Lung microvascular endothelial cell (primary cell): Measurements from ENCODE around the gene SUPV3L1. TPM values are rescaled to one million over a fixed set of nuclear protein-coding genes. Genes with fewer than 3 reads are reported as not detected.

Experiments used
- DNase-seq, 2 donors: peaks; one replicate each; pipeline versions ENCODE4 v3.0.0 to v3.0.0-alpha.2; 2010; ENCODE audit warnings: low read depth in 2 of 2
- total RNA-seq: library from RNA; depleted of rRNA; stranded (reverse); fragments of >200 nt; gene quantifications from 2 replicates; pipeline ENCODE4 v1.2.1, GENCODE V29; 2014

SUPV3L1 gene
- total RNA-seq, 1 donor from 2014 or later, result 20.8 TPM

DNA sequence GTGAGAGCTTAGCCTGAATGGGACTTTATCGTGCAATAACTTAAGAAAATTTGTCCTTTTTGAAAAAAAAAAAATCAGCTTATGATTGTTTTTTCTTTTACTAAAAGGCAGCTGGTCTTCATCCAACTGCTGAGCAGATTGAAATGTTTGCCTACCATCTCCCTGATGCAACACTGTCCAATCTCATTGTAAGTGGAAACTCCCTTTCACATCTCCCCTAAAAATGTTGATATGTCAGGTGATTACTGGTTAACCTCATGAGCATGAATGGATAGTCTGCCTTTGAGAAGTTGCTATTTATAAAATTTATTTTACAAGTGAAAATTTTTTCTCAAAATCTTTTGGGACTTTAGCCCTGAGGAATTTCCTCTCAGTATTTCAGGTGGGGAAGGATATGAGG lies 22.3 kb downstream of the SUPV3L1 start:
- DNase-seq, result no peak

- no peak for DNase-seq
Measured at GRCh38 chr10:69208761-69209160, 28.7 kb downstream of the SUPV3L1 start.

GRCh38 chr10:69209787-69210484 lies 29.9 kb downstream of the SUPV3L1 start:
- DNase-seq, result no peak

DNA sequence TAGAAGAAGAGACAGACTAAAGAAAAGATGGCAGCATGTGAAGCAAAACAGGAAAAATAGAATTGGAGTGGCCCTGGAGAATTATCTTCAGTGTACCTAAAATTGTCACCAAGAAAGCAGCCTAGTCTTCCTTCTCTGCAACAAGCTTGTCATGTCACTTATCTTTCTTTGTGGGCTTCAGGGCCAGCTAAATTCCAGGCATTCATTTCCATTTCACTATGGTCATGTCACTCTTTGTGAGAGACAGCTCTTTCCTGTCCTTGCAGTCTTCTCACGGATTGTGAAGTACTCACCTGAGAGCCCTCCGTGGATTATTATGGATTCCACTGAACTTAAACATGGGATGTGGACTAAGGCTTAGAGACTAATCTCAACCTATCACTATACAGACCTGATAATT lies 31.1 kb downstream of the SUPV3L1 start:
- DNase-seq, result no peak

GRCh38 chr10:69211524-69211923 lies 31.5 kb downstream of the SUPV3L1 start:
- no peak for DNase-seq

DNA sequence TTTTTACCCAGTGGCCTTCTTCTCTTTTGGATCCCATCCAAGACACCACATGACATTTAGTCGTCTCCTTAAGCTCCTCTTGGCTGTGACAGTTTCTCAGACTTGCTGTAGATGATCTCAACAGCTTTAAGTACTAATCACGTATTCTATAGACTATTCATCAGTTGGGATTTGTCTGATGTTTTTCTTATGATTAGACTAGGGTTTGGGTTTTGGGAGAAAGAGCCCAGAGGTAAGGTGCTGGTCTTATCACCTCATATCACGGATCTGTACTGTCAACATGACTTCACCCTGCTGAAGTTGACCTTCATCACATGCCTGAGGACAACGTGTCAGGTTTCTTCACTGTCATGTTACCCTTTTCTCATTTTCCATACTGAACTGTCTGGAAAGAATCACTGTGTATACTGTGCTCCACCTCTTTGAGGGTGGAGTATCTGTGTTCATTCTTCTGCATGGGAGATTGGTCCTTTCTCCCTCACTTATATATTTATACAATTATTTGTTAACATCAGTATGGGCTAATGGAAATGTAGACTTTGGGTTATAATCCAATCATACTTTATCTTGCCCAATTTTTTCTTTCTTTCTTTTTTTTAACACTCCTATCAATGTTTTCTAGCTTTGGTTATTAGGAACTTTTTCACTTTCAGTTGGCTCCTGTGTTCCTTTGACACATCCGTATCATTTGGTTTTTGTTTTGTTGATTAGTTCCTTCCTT lies 33.7 kb downstream of the SUPV3L1 start:
- no peak for DNase-seq

GRCh38 chr10:69214666-69215131 lies 34.7 kb downstream of the SUPV3L1 start:
- DNase-seq, result no peak

GRCh38 chr10:69215405-69216171 lies 35.6 kb downstream of the SUPV3L1 start:
- DNase-seq, result peak in 1 of 2 donors; percentile 51

DNA sequence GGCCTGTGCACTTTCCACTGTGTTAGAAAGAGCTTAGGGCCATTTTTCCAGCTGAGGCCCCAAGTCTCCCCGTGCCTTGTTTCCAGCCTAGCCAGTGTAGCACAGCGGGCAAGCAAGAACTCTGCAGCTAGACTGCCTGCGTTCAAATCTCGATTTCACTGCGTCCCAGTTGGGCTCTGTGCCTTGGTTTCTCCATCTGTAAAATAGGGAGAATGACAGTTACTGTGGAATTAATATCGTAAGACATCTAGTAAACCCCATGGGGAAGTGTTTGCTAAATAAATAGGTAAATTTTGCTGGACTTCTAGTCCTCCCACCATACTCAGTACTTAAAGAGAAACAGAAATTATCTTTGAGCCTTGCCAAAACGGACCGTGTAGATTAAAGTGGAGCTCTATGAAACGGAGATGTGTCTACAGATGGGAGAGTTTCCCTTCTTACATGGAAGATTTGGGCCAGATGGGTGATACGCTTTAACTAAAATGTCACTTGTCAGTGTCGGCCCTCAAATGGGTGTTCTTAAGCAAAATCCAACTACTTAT lies 36.6 kb downstream of the SUPV3L1 start:
- no peak for DNase-seq

DNA sequence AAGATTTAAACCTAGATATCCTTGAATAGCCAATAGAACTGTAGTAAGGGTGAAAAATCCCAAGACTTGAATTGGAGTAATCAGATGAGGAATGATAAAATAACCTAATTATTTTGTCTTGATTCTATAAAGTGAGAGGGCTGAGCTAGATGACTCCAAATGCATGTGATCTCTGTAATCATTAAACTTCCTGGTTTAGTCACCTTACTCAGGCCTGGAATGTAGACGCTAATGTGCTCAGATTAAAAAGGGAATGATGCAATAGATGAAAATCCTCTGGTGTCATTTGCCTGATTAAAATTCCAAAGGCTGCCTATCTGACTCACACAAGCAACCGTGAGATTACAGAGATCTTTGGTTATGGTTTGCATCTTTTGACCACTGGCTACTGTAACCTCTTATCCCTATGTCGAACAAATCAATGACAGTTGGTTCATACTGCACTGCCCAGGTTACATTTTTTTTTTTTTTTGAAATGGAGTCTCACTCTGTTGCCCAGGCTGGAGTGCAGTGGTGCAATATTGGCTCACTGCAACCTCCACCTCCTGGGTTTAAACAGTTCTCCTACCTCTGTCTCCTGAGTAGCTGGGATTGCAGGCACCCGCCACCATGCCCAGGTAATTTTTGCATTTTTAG lies 37.2 kb downstream of the SUPV3L1 start:
- DNase-seq, result peak; percentile 39 to 86

GRCh38 chr10:69218831-69219230 lies 38.8 kb downstream of the SUPV3L1 start:
- DNase-seq, result no peak

DNA sequence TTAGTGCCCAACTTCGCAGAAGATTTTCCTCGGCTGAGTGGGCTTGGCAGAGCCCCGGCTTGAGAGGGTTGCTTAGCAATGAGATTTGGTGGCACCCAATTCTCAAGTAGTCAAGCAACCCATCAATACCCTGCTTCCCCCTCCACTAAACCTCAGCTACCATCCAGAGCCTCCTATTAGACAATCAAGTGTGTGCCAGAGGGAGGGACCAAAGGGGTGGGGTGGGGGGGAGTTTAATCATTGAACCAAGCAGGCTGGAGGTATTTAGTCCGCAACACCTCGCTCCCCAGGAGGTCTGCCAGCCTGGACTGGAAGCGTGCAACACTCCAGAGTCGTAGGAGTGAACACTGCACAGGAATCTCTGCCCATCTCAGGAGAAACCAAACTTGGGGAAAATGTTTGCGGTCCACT lies 40.0 kb downstream of the SUPV3L1 start, which contains the start of gene HKDC1:
TSS of gene HKDC1 (plus strand) at position 292 of the 411 bp plus-strand sequence. CDS start at position 396, 104 bp downstream.
- DNase-seq, result no peak

GRCh38 chr10:69220507-69220906 lies 40.5 kb downstream of the SUPV3L1 start:
- no peak for DNase-seq

GRCh38 chr10:69222157-69223027 lies 42.4 kb downstream of the SUPV3L1 start:
- peak; percentile 71 to 75 for DNase-seq

DNA sequence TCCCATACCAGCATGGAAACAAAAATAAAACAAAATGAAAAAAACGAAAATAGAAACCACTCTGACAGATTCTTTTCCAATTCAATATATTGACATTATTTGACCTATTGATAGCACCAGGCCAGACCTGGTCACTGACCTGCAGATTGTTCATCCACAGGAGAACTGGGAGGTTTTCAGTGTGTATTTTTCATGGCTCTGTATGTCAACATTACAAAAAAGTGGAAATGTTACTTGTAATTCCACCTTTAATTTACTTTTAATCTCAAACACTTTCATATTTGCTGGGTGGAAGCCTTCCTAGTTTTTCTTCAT lies 43.0 kb downstream of the SUPV3L1 start:
- DNase-seq, result no peak

- DNase-seq, result peak; percentile 30 to 81
Measured at GRCh38 chr10:69224862-69225657, 45.0 kb downstream of the SUPV3L1 start.

GRCh38 chr10:69225681-69226080 lies 45.6 kb downstream of the SUPV3L1 start:
- no peak for DNase-seq

GRCh38 chr10:69226919-69227450 lies 47.0 kb downstream of the SUPV3L1 start:
- DNase-seq, result no peak

DNA sequence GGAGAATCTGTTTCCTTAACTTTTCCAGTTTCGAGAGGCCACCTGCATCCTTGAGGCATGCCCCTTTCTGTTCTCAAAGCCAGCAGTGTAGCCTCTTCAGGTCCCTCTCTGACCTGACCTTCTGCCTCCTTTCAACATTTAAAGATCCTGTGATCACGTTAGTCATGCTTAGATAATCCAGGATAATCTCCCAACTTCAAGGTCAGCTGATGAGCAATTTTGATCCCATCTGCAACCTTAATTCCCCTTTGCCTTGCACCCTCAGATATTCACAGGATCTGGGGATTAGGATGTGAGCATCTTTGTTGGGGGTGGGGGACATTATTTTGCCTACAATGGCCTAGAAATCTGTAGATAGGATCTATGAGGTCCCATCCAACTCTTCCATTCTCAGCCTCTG lies 48.1 kb downstream of the SUPV3L1 start:
- DNase-seq, result no peak

GRCh38 chr10:69229616-69229916 lies 49.5 kb downstream of the SUPV3L1 start:
- DNase-seq, result no peak
